ENCODE results near the gene HTT. TPM values are rescaled to one million over a fixed set of nuclear protein-coding genes. Genes with fewer than 3 reads are reported as not detected.

The HTT gene
- total and polyA plus RNA-seq, 9 of the 15 experiments (the other 6 are each of a cell fraction or from before 2014, with no cell fraction given) = 0.66 to 31.6 (median 14.7) TPM

DNA sequence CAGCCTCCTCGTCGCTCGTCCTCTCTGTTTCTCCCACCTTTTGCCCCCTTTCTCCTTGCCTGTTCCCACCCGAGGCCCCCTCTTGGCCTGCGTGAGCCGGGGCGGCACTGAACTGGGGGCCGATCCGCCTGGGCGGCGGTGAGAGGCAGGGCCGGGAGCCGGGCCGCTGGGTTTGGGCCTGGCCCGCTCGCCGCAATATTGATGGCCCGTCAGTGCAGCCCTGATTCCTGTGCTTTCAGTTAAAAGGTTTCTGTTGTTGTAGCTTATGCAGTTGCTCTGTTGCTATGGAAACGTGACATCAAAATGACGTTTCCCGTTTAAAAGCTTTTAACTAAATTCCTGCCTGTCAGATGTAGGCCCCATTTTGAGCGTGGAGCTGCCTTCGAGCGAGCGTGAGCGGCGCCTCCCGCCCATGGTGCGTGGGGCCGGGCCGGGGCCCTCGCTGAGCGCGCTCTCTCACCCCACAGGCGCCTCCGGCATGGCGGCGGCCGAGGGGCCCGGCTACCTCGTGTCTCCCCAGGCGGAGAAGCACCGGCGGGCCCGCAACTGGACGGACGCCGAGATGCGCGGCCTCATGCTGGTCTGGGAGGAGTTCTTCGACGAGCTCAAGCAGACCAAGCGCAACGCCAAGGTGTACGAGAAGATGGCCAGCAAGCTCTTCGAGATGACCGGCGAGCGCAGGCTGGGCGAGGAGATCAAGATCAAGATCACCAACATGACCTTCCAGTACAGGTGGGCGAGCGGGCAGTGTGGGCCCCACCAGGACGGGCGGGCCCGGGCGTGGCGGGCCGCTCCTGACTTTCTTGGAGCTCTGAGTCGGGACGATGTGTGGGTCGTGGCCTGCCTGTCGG, 174.6 kb downstream of the HTT start, which contains the start of gene MSANTD1 (continued):
- TF ChIP-seq RBM25 (IDR thresholded peaks at IDR 0.05; ENCODE audit: low read depth, low read length, severe bottlenecking) = no peak
- no peak for TF ChIP-seq PCBP2 (IDR thresholded peaks at IDR 0.05; ENCODE audit: low read depth, low read length, poor library complexity, severe bottlenecking)
- TF ChIP-seq, protein P1, sequence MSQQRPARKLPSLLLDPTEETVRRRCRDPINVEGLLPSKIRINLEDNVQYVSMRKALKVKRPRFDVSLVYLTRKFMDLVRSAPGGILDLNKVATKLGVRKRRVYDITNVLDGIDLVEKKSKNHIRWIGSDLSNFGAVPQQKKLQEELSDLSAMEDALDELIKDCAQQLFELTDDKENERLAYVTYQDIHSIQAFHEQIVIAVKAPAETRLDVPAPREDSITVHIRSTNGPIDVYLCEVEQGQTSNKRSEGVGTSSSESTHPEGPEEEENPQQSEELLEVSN (IDR thresholded peaks at IDR 0.05; ENCODE audit: borderline replicate concordance in 1 of 2, extremely low read depth in 1 of 2, insufficient read depth in 1 of 2, insufficient read length in 1 of 2, low read depth in 1 of 2, low read length in 1 of 2, poor library complexity in 1 of 2, severe bottlenecking in 1 of 2) = peak in 1 of 2 experiments; percentile 57
- TF ChIP-seq, protein P2, sequence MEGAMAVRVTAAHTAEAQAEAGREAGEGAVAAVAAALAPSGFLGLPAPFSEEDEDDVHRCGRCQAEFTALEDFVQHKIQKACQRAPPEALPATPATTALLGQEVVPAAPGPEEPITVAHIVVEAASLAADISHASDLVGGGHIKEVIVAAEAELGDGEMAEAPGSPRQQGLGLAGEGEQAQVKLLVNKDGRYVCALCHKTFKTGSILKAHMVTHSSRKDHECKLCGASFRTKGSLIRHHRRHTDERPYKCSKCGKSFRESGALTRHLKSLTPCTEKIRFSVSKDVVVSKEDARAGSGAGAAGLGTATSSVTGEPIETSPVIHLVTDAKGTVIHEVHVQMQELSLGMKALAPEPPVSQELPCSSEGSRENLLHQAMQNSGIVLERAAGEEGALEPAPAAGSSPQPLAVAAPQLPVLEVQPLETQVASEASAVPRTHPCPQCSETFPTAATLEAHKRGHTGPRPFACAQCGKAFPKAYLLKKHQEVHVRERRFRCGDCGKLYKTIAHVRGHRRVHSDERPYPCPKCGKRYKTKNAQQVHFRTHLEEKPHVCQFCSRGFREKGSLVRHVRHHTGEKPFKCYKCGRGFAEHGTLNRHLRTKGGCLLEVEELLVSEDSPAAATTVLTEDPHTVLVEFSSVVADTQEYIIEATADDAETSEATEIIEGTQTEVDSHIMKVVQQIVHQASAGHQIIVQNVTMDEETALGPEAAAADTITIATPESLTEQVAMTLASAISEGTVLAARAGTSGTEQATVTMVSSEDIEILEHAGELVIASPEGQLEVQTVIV (CRISPR knock-in tag; IDR thresholded peaks at IDR 0.05; ENCODE audit: borderline replicate concordance) = no peak
- TF ChIP-seq ATF3 (IDR thresholded peaks at IDR 0.05) = no peak
- TF ChIP-seq ATF3 (CRISPR knock-in tag; conservative IDR thresholded peaks at IDR 0.05) = no peak
- TF ChIP-seq HLTF (IDR thresholded peaks at IDR 0.05) = no peak
- TF ChIP-seq NCOA6 (IDR thresholded peaks at IDR 0.05) = no peak
- TF ChIP-seq ZEB2 (IDR thresholded peaks at IDR 0.05) = no peak
- no peak for TF ChIP-seq MGA (IDR thresholded peaks at IDR 0.05)
